CD14-positive monocyte (primary cell): ENCODE measurements around the gene TGFBR3. TPM values are rescaled to one million over a fixed set of nuclear protein-coding genes. Genes with fewer than 3 reads are reported as not detected.

ENCODE experiments used
- DNase-seq, 3 donors: peaks; one replicate each; pipeline ENCODE4 v3.0.0-alpha.2; 2011 to 2022
- H2AFZ ChIP-seq: 2 replicates; pipeline ENCODE4 v1.6.0; 2012; ENCODE audit warnings: mild to moderate bottlenecking, low read depth, low read length, inconsistent platforms; ENCODE audit not compliant: insufficient read depth, poor library complexity, severe bottlenecking
- H3K27ac ChIP-seq, 2 donors: 1 replicate in 1 of 2; 2 replicates in 1 of 2; pipeline ENCODE4 v1.5.1; 2012 to 2013; ENCODE audit warnings: low read length in 2 of 2, control low read depth in 1 of 2, inconsistent platforms in 1 of 2, low read depth in 1 of 2, mild to moderate bottlenecking in 1 of 2
- H3K27me3 ChIP-seq, 2 donors: one replicate each; pipeline versions ENCODE4 v1.6.0 to v1.6.1; 2011 to 2013; ENCODE audit warnings: low read length in 2 of 2; ENCODE audit not compliant: control insufficient read depth in 2 of 2, insufficient read depth in 2 of 2
- H3K36me3 ChIP-seq, 2 donors: replicated peaks in 1 of 2; 1 replicate in 1 of 2; 2 replicates in 1 of 2; pipeline versions ENCODE4 v1.5.1 to v1.6.1; 2012 to 2013; ENCODE audit warnings: low read length in 2 of 2, control low read depth in 1 of 2, inconsistent platforms in 1 of 2, mild to moderate bottlenecking in 1 of 2; ENCODE audit not compliant: insufficient read depth in 2 of 2, control insufficient read depth in 1 of 2
- H3K4me1 ChIP-seq, 2 donors: 1 replicate in 1 of 2; 2 replicates in 1 of 2; pipeline versions ENCODE4 v1.5.1 to v1.6.1; 2012 to 2013; ENCODE audit warnings: low read length in 2 of 2, control low read depth in 1 of 2, inconsistent platforms in 1 of 2, mild to moderate bottlenecking in 1 of 2, moderate library complexity in 1 of 2; ENCODE audit not compliant: insufficient read depth in 2 of 2, control insufficient read depth in 1 of 2
- H3K4me2 ChIP-seq: replicated peaks from 2 replicates; pipeline ENCODE3; 2012; ENCODE audit warnings: low read length, moderate library complexity, mild to moderate bottlenecking; ENCODE audit not compliant: poor library complexity, severe bottlenecking; ENCODE audit errors: extremely low read depth
- H3K4me3 ChIP-seq, 3 experiments: fragments of 200-600 bp in 1 of 3; sonication (generic) in 1 of 3; replicated peaks in 1 of 3; 1 replicate in 2 of 3; 2 replicates in 1 of 3; pipeline ENCODE4 v1.5.1; 2011 to 2013; ENCODE audit warnings: low read length in 3 of 3, mild to moderate bottlenecking in 3 of 3, control low read depth in 2 of 3, low read depth in 2 of 3, inconsistent platforms in 1 of 3, moderate library complexity in 1 of 3
- H3K79me2 ChIP-seq: 2 replicates; pipeline ENCODE4 v1.6.0; 2012; ENCODE audit warnings: mild to moderate bottlenecking, control low read depth, inconsistent platforms, low read length, moderate library complexity; ENCODE audit not compliant: insufficient read depth
- H3K9ac ChIP-seq: 2 replicates; pipeline ENCODE4 v1.6.0; 2017; ENCODE audit warnings: low read length, mild to moderate bottlenecking; ENCODE audit not compliant: insufficient read depth, poor library complexity, severe bottlenecking
- H3K9me3 ChIP-seq, 2 donors: replicated peaks in 1 of 2; 1 replicate in 1 of 2; 2 replicates in 1 of 2; pipeline versions ENCODE4 v1.5.1 to v1.6.1; 2012 to 2013; ENCODE audit warnings: low read length in 2 of 2, control low read depth in 1 of 2; ENCODE audit not compliant: control insufficient read depth in 1 of 2, insufficient read depth in 1 of 2
- H4K20me1 ChIP-seq: 2 replicates; pipeline ENCODE4 v1.6.0; 2012; ENCODE audit warnings: mild to moderate bottlenecking, low read length, control low read depth, moderate library complexity; ENCODE audit not compliant: insufficient read depth
- H3K27ac Mint-ChIP-seq, 7 donors: one replicate each; pipeline ENCODE4 v1.8.0; 2020; ENCODE audit warnings: mild to moderate bottlenecking in 7 of 7, mixed read lengths in 7 of 7, moderate library complexity in 6 of 7, inconsistent platforms in 2 of 7
- H3K27me3 Mint-ChIP-seq, 3 donors: one replicate each; pipeline ENCODE4 v1.8.0; 2021 to 2022; ENCODE audit warnings: low read depth in 3 of 3, mild to moderate bottlenecking in 3 of 3, mixed read lengths in 3 of 3, moderate library complexity in 3 of 3, inconsistent platforms in 1 of 3
- H3K36me3 Mint-ChIP-seq, 2 donors: one replicate each; pipeline ENCODE4 v1.8.0; 2020; ENCODE audit warnings: mixed read lengths in 2 of 2, inconsistent platforms in 1 of 2, mild to moderate bottlenecking in 1 of 2
- H3K4me1 Mint-ChIP-seq: one replicate; pipeline ENCODE4 v1.8.0; 2020; ENCODE audit warnings: mild to moderate bottlenecking, mixed read lengths
- H3K4me3 Mint-ChIP-seq, 2 donors: one replicate each; pipeline ENCODE4 v1.8.0; 2020; ENCODE audit warnings: mild to moderate bottlenecking in 2 of 2, mixed read lengths in 2 of 2, moderate library complexity in 1 of 2
- H3K9me3 Mint-ChIP-seq, 7 donors: one replicate each; pipeline ENCODE4 v1.8.0; 2020 to 2022; ENCODE audit warnings: mixed read lengths in 7 of 7, mild to moderate bottlenecking in 6 of 7, moderate library complexity in 6 of 7, inconsistent platforms in 2 of 7
- CTCF ChIP-seq: fragments of 200-600 bp; IDR thresholded peaks from one replicate; pipeline ENCODE4 v1.8.0; 2022; ENCODE audit warnings: antibody characterized with exemption, mild to moderate bottlenecking
- WGBS: methylation state at CpG from one replicate; pipeline ENCODE4 v1.1.5; 2013; ENCODE audit warnings: missing lambda C conversion rate; ENCODE audit not compliant: insufficient coverage; 5-methylcytosine and 5-hydroxymethylcytosine counted together
- intact Hi-C, 2 donors: fragments of 100-400 bp; cut with micrococcal nuclease; formaldehyde crosslinking; loops; one replicate each; pipeline versions ENCODE4 v1.15.0 to v1.15.1; 2023
- polyA plus RNA-seq, 3 donors: library from polyadenylated mRNA; depleted of rRNA in 1 of 3; unstranded in 2 of 3; stranded (reverse) in 1 of 3; fragments of 300-500 nt in 2 of 3; fragments of >200 nt in 1 of 3; fragmentation: Illumina TruSeq in 2 of 3; gene quantifications; 1 replicate in 2 of 3; 2 replicates in 1 of 3; pipeline ENCODE4 v1.2.3, GENCODE V29; 2012 to 2021

The TGFBR3 gene
- polyA plus RNA-seq, 3 donors: 0.09 to 0.28 (median 0.20) TPM

DNA sequence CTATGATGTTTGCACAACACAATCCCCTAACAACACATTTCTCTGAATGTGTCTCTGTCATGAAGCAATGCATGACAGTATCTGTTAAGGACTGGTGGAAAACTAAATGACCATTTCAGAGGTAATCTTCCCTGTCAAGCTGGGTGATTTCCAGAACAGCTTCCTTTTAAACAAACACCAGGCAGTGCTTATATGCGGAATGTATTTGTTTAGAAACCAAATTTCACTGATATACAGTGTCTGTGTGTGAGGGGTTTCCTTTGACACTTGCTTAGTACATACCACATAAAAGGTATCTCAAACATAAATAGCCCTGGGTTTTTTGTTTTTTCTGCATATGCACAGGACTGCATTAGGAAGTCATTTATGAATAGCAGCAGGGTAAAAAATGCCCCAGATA, 95.6 kb downstream of the TGFBR3 start:
- DNase-seq: no peak
- Histone ChIP-seq H2AFZ (no peak overlapping the region), H4K20me1 (no peaks in the 10 kb centered on the region), H3K4me1 (no peaks in the 10 kb centered on the region), H3K27ac (no peak overlapping the region), H3K36me3 (no peaks in the 10 kb centered on the region), H3K27me3 (no peaks in the 10 kb centered on the region), H3K9ac (no peak overlapping the region), H3K9me3 (no peaks in the 10 kb centered on the region), H3K4me2 (no peak overlapping the region), H3K4me3 (no peak overlapping the region), H3K79me2 (no peaks in the 10 kb centered on the region)
- intact Hi-C loops: no loop called here
- H3K36me3 Mint-ChIP-seq: no peaks in the 10 kb centered on the region
- H3K4me3 Mint-ChIP-seq: no peak overlapping the region
- peaks cover 0 to 5% (median 2%) of the 10 kb centered on the region in 7 donors for H3K9me3 Mint-ChIP-seq
- H3K4me1 Mint-ChIP-seq: no peaks in the 10 kb centered on the region
- TF ChIP-seq CTCF: no peak
- no peak overlapping the region for H3K27ac Mint-ChIP-seq
- WGBS: no CpG with 5 or more reads among the region's 1 CpG
- peaks cover 0 to 5% (median 3%) of the 10 kb centered on the region in 3 donors for H3K27me3 Mint-ChIP-seq

- no peak overlapping the region for H3K4me2 ChIP-seq
- H3K27me3 Mint-ChIP-seq: peaks cover under 1 to 5% (median 3%) of the 10 kb centered on the region in 3 donors
- no peaks in the 10 kb centered on the region for H3K27me3 ChIP-seq
- H3K9me3 ChIP-seq: no peaks in the 10 kb centered on the region
- no peaks in the 10 kb centered on the region for H4K20me1 ChIP-seq
- no peaks in the 10 kb centered on the region for H3K36me3 ChIP-seq
- H3K79me2 ChIP-seq: no peaks in the 10 kb centered on the region
- H3K4me1 Mint-ChIP-seq: no peaks in the 10 kb centered on the region
- H3K4me1 ChIP-seq: no peaks in the 10 kb centered on the region
- H3K9me3 Mint-ChIP-seq: peaks cover 0 to 4% (median 2%) of the 10 kb centered on the region in 7 donors
- H3K27ac Mint-ChIP-seq: peak overlapping the region in 1 of 7 donors; percentile 32
- H3K27ac ChIP-seq: no peak overlapping the region
- no peak overlapping the region for H2AFZ ChIP-seq
- H3K9ac ChIP-seq: no peak overlapping the region
- H3K4me3 ChIP-seq: no peak overlapping the region
- no peak for DNase-seq
- H3K36me3 Mint-ChIP-seq: no peaks in the 10 kb centered on the region
- WGBS: 95% methylated on average over 8 of the region's 12 CpGs
- no peak overlapping the region for H3K4me3 Mint-ChIP-seq
- TF ChIP-seq CTCF: no peak
- intact Hi-C loops: no loop called here
Measured at GRCh38 chr1:91789273-91789997, 96.5 kb downstream of the TGFBR3 start.
